PC-3 (cell line): ENCODE results near the gene TBC1D2B. TPM values are rescaled to one million over a fixed set of nuclear protein-coding genes. Genes with fewer than 3 reads are reported as not detected.

Experiments
- ATAC-seq: fragments of 200-7000 bp; cut with Tn5 transposase; 2 replicates; pipeline ENCODE4 v1.9.1; 2020; ENCODE audit warnings: mild to moderate bottlenecking, moderate library complexity
- BruUV-seq: library from RNA; stranded (reverse); fragments of 400-500 nt; replicated peaks from 2 replicates; lab custom pipeline; 2021; lab: Mats Ljungman, UMichigan
- CTCF ChIA-PET: fragments of 300-600 bp; sonication (Branson Sonifier 250); formaldehyde crosslinking; loops from one replicate; lab custom pipeline; 2022; ENCODE audit warnings: antibody characterized with exemption; lab: Charles Lee
- POLR2A ChIA-PET: fragments of 300-600 bp; sonication (Branson Sonifier 250); formaldehyde crosslinking; loops from one replicate; lab custom pipeline; 2022; ENCODE audit warnings: antibody characterized with exemption; ENCODE audit not compliant: unreplicated experiment; lab: Charles Lee
- DNase-seq: peaks from one replicate; pipeline ENCODE4 v3.0.0-alpha.2; 2015
- H2AFZ ChIP-seq: fragments of 300-600 bp; sonication (generic); 2 replicates; pipeline ENCODE4 v1.6.0; 2016; ENCODE audit warnings: antibody characterized with exemption, low read length
- H3F3A ChIP-seq: fragments of 300-600 bp; sonication (generic); one replicate; pipeline ENCODE4 v1.6.0; 2017; ENCODE audit warnings: antibody characterized with exemption, low read length, control low read depth, mild to moderate bottlenecking; ENCODE audit not compliant: unreplicated experiment
- H3K27ac ChIP-seq: fragments of 300-600 bp; sonication (generic); 2 replicates; pipeline ENCODE4 v1.5.1; 2016; ENCODE audit warnings: mild to moderate bottlenecking, low read length
- H3K27me3 ChIP-seq: fragments of 300-600 bp; sonication (generic); 2 replicates; pipeline ENCODE4 v1.6.1; 2016; ENCODE audit warnings: low read length, mixed read lengths
- H3K36me3 ChIP-seq: fragments of 300-600 bp; sonication (generic); 2 replicates; pipeline ENCODE4 v1.6.1; 2016; ENCODE audit warnings: low read depth, mixed run types, low read length, mixed read lengths
- H3K4me1 ChIP-seq: fragments of 300-600 bp; sonication (generic); 2 replicates; pipeline ENCODE4 v1.5.1; 2016; ENCODE audit warnings: low read length; ENCODE audit not compliant: insufficient read depth
- H3K4me2 ChIP-seq: fragments of 300-600 bp; sonication (generic); 2 replicates; pipeline ENCODE4 v1.6.0; 2016; ENCODE audit warnings: low read length
- H3K4me3 ChIP-seq: fragments of 300-600 bp; sonication (generic); 2 replicates; pipeline ENCODE4 v1.5.1; 2016; ENCODE audit warnings: mild to moderate bottlenecking, low read length, mixed read lengths
- H3K79me2 ChIP-seq: fragments of 300-600 bp; sonication (generic); 2 replicates; pipeline ENCODE4 v1.6.1; 2017; ENCODE audit warnings: low read length, mixed read lengths
- H3K9ac ChIP-seq: fragments of 300-600 bp; sonication (generic); 2 replicates; pipeline ENCODE4 v1.6.0; 2016; ENCODE audit warnings: mild to moderate bottlenecking, low read length
- H3K9me2 ChIP-seq: fragments of 300-600 bp; sonication (generic); replicated peaks from 2 replicates; pipeline ENCODE4 v1.6.1; 2016; ENCODE audit warnings: mixed run types, low read length, mixed read lengths
- H3K9me3 ChIP-seq: fragments of 300-600 bp; sonication (generic); 2 replicates; pipeline ENCODE4 v1.6.1; 2016; ENCODE audit warnings: low read length, mixed read lengths
- H4K20me1 ChIP-seq: fragments of 300-600 bp; sonication (generic); 2 replicates; pipeline ENCODE4 v1.6.1; 2016; ENCODE audit warnings: low read length, mixed read lengths
- CTCF ChIP-seq: fragments of 300-600 bp; sonication (generic); conservative IDR thresholded peaks from 2 replicates; pipeline ENCODE4 v1.5.1; 2017; ENCODE audit warnings: antibody characterized with exemption, low read depth, mild to moderate bottlenecking, low read length
- EZH2 ChIP-seq: fragments of 300-600 bp; sonication (generic); IDR thresholded peaks from one replicate; pipeline ENCODE4 v1.6.1; 2017; ENCODE audit warnings: antibody characterized with exemption, mild to moderate bottlenecking, low read length; ENCODE audit not compliant: unreplicated experiment
- EZH2phosphoT487 ChIP-seq: fragments of 300-600 bp; sonication (generic); IDR thresholded peaks from 2 replicates; pipeline ENCODE4 v1.6.1; 2018; ENCODE audit warnings: mild to moderate bottlenecking, antibody characterized with exemption, low read length, borderline replicate concordance
- intact Hi-C: fragments of 100-400 bp; cut with micrococcal nuclease; formaldehyde crosslinking; loops from 2 replicates; pipeline ENCODE4 v1.9.0; 2023
- total RNA-seq: library from RNA; depleted of rRNA; stranded (reverse); fragments of >200 nt; gene quantifications from 2 replicates; pipeline ENCODE4 v1.2.3, GENCODE V29; 2014

TBC1D2B gene
- total RNA-seq, 1 experiment from 2014 or later: 19.0 TPM

GRCh38 chr15:78077871-78078210, 330 bp upstream of the TBC1D2B start:
- Histone ChIP-seq H4K20me1 (no peaks in the 10 kb centered on the region), H3K9me2 (no peaks in the 10 kb centered on the region), H2AFZ (peak overlapping the region; percentile 90), H3K9ac (no peak overlapping the region), H3K9me3 (no peaks in the 10 kb centered on the region), H3K27me3 (no peaks in the 10 kb centered on the region), H3K4me3 (peak overlapping the region; percentile 70), H3K4me1 (peaks cover 15% of the 10 kb centered on the region), H3K79me2 (peaks cover 40% of the 10 kb centered on the region), H3K27ac (0 out of 2 replicates have a peak overlapping the region, but pooled peaks have one; percentile 25), H3K36me3 (no peaks in the 10 kb centered on the region), H3F3A (no peaks in the 10 kb centered on the region), H3K4me2 (peak overlapping the region; percentile 88)
- DNase-seq (peak; percentile 38), ATAC-seq (peak; percentile 50)
- no TSS peak for BruUV-seq
- ChIA-PET POLR2A (no interaction called here), CTCF (interaction anchor here (0.6 kb wide), 1 partner anchor 43 kb away, joined by 3 read pairs; no protein-coding TSS in a partner anchor)
- TF ChIP-seq CTCF (no peak), EZH2phosphoT487 (no peak), EZH2 (no peak)
- intact Hi-C loops: loop anchor here (10.0 kb wide), 1 partner anchor 73 kb away; no protein-coding TSS in a partner anchor

DNA sequence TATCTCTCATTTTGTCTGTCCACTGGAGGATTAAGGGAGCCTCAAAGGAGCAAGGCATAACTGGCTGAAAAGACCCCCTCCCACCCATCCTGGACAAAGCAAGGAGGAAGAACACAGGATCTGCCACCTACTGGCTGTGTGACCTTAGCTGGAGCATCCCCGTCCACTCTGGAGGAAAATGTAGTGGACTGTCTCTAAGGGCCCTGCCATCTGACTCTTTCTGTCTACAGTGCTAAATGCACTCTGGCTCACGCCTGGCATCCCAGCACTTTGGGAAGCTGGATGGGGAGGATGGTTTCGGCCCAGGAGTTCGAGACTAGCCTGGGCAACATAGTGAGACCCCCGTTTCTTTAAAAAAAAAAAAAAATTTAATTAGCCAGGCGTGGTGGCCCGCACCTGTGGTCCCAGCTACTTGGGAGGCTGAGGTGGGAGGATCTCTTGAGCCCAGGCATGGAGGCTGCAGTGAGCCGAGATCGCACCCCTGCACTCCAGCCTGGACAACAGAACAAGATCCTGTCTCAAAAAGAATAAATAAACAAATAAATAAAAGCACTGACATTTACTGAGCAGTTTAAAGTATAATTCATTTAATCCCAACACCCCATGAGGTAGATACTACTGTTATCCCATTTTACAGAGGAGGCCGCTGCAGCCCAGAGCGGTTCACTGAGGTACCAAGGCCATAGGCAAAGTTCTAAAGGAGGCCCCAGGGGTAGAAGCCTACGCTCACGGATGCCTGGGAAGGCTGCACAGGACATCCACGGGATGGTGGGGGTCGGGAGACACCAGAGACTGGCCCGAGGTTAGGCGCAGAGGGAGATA, 1.1 kb downstream of the TBC1D2B start:
- intact Hi-C loops: loop anchor here (10.0 kb wide), 1 partner anchor 72 kb away; no protein-coding TSS in a partner anchor
- POLR2A ChIA-PET: no interaction called here

More for the DNA sequence above, 1.1 kb downstream of the TBC1D2B start:
- H3K4me1 ChIP-seq: peaks cover 15% of the 10 kb centered on the region
- CTCF ChIA-PET: no interaction called here
- peaks cover 54% of the 10 kb centered on the region for H3K79me2 ChIP-seq
- TSS peak; percentile 34 for BruUV-seq
- H3K9me2 ChIP-seq: no peaks in the 10 kb centered on the region
- no peak for DNase-seq
- H3K4me2 ChIP-seq: peak overlapping the region; percentile 97
- H3K36me3 ChIP-seq: no peaks in the 10 kb centered on the region
- peak overlapping the region; percentile 78 for H3K4me3 ChIP-seq
- ATAC-seq: peak; percentile 1; the same call in 1 of the 2 replicates
- peak overlapping the region; percentile 62 for H3K9ac ChIP-seq
- peak overlapping the region; percentile 73; the same call in 1 of the 2 replicates for H3K27ac ChIP-seq
- no peaks in the 10 kb centered on the region for H3K9me3 ChIP-seq
- no peaks in the 10 kb centered on the region for H4K20me1 ChIP-seq
- TF ChIP-seq CTCF: no peak
- no peak for TF ChIP-seq EZH2phosphoT487
- no peak for TF ChIP-seq EZH2
- peak overlapping the region; percentile 80 for H2AFZ ChIP-seq
- H3K27me3 ChIP-seq: no peaks in the 10 kb centered on the region
- no peaks in the 10 kb centered on the region for H3F3A ChIP-seq
